ENCODE results near the gene PLXDC1.

DNA sequence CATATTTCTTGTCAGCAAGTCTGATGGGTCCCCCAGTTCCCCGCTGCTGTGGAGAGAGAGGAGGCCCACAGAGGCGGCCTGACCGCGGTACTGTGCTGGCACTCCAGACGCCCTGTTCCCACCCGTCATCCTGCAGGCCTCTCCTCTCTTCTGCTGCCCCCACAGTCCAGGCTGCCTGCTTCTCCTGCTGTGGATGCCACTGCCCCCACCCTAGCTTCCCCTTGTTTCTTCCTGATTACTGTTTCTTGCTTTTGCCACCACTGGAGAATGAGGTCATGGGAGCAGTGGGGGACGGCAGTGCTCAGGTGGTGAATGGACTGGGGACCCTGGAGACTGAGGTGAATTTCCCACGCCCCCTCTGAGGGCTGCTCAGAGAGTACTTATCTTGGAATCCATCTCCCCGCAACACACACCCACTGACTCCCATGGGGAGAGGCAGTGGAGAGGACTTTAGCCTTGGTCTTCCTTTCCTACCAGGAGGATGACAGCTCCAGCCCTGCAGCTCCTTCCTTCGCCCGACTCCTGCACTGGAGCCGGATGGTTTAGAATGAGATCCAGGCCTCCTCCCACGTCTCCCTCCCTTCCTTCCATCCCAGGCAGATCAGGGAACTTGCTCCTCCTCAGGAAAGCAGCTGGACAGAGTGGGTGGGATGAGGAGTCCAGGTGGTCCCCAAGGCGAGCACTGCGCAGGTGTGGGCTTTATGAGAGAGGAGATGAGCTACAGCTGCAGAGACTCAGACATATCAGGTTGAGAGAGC lies 60.4 kb downstream of the PLXDC1 start:
- TF ChIP-seq, protein P1, sequence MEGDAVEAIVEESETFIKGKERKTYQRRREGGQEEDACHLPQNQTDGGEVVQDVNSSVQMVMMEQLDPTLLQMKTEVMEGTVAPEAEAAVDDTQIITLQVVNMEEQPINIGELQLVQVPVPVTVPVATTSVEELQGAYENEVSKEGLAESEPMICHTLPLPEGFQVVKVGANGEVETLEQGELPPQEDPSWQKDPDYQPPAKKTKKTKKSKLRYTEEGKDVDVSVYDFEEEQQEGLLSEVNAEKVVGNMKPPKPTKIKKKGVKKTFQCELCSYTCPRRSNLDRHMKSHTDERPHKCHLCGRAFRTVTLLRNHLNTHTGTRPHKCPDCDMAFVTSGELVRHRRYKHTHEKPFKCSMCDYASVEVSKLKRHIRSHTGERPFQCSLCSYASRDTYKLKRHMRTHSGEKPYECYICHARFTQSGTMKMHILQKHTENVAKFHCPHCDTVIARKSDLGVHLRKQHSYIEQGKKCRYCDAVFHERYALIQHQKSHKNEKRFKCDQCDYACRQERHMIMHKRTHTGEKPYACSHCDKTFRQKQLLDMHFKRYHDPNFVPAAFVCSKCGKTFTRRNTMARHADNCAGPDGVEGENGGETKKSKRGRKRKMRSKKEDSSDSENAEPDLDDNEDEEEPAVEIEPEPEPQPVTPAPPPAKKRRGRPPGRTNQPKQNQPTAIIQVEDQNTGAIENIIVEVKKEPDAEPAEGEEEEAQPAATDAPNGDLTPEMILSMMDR (IDR thresholded peaks at IDR 0.05), result no peak
- TF ChIP-seq POLR2A (IDR thresholded peaks at IDR 0.05), result no peak

All from uterus (tissue), 2 donors.